Gastrocnemius medialis (tissue), 4 donors: ENCODE results near the gene AKAP7. TPM values are rescaled to one million over a fixed set of nuclear protein-coding genes. Genes with fewer than 3 reads are reported as not detected.
"Not testable (repeated sequence)": the region's sequence is repeated elsewhere in the genome, so short reads cannot be mapped to it uniquely, and the experiment has no call there.

Source experiments
- ATAC-seq, 2 donors: fragments of 150-250 bp; one replicate each; pipeline ENCODE4 v1.9.1; 2016
- DNase-seq, 2 donors: peaks; one replicate each; pipeline ENCODE4 v3.0.0-alpha.2; 2019
- H3K27ac ChIP-seq, 4 donors: fragments of 200-600 bp; sonication (generic); 1 replicate in 1 of 4; 2 replicates in 3 of 4; pipeline ENCODE4 v1.5.1; 2016 to 2018; ENCODE audit warnings: mild to moderate bottlenecking in 2 of 4, moderate library complexity in 1 of 4
- H3K27me3 ChIP-seq, 3 donors: fragments of 200-600 bp; sonication (generic) in 2 of 3; 1 replicate in 1 of 3; 2 replicates in 2 of 3; pipeline versions ENCODE4 v1.5.1 to v1.6.0; 2016 to 2019; ENCODE audit warnings: mild to moderate bottlenecking in 1 of 3, moderate library complexity in 1 of 3
- H3K36me3 ChIP-seq, 2 donors: fragments of 200-600 bp; sonication (generic) in 1 of 2; one replicate each; pipeline ENCODE4 v1.5.1; 2017 to 2018
- H3K4me1 ChIP-seq, 2 donors: fragments of 200-600 bp; sonication (generic) in 1 of 2; one replicate each; pipeline ENCODE4 v1.5.1; 2016 to 2017; ENCODE audit warnings: mild to moderate bottlenecking in 2 of 2
- H3K4me3 ChIP-seq, 4 donors: fragments of 200-600 bp; sonication (generic) in 3 of 4; 1 replicate in 1 of 4; 2 replicates in 3 of 4; pipeline ENCODE4 v1.5.1; 2016 to 2019; ENCODE audit warnings: mild to moderate bottlenecking in 2 of 4
- H3K9me3 ChIP-seq, 3 donors: fragments of 200-600 bp; sonication (generic) in 2 of 3; 1 replicate in 1 of 3; 2 replicates in 2 of 3; pipeline ENCODE4 v1.5.1; 2016 to 2019
- POLR2A ChIP-seq, 2 donors: fragments of 450-650 bp; IDR thresholded peaks; one replicate each; pipeline ENCODE4 v1.6.1; 2017; ENCODE audit warnings: antibody characterized with exemption in 2 of 2, mild to moderate bottlenecking in 2 of 2, moderate library complexity in 2 of 2
- in situ Hi-C, 4 donors: fragments of 200-750 bp; cut with MboI; loops; one replicate each; pipeline versions ENCODE4 v1.15.0 to v1.8.0; 2017; ENCODE audit warnings: low sequenced_read_pairs in 4 of 4
- intact Hi-C: fragments of 100-400 bp; cut with DNase I; formaldehyde crosslinking; loops from one replicate; pipeline ENCODE4 v1.15.1; 2023; ENCODE audit warnings: low total_unique reads
- total RNA-seq, 4 donors: library from RNA; depleted of rRNA; stranded (reverse); fragments of >200 nt; gene quantifications; one replicate each; pipeline versions ENCODE4 v1.1.0 to v1.2.3, GENCODE V29; 2016
- TF ChIP-seq, protein P1 (sequence below), 5 experiments: fragments of 450-650 bp in 3 of 5; fragments of 200-600 bp in 2 of 5; sonication (generic) in 2 of 5; IDR thresholded peaks in 4 of 5; conservative IDR thresholded peaks in 1 of 5; 1 replicate in 4 of 5; 2 replicates in 1 of 5; pipeline ENCODE4 v1.5.1; 2016 to 2019; ENCODE audit warnings: antibody characterized with exemption in 5 of 5, mild to moderate bottlenecking in 3 of 5, moderate library complexity in 3 of 5

Gene AKAP7
- total RNA-seq, 4 donors from 2014 or later: 5.2 to 14.6 (median 7.5) TPM

DNA sequence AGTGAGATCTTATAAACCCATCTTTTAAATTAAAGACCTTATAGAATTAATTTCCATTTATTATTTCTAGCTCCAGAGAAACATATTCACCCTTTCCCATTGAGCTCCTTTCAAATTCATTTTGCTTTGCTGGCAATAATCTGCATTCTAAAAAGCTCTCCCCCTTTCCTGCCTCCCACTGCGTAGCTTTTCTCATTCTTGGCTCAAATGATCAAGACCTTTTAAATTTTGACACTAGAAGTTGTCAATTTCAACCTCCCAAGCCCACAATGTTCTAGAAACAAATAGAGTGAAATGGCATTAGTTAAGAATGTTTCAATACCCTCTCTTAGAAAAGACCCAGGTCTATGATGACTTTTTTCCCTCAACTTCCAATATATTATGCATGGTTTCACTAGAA is 186.9 kb downstream of the AKAP7 start:
- H3K27ac ChIP-seq: no peak overlapping the region
- no peaks in the 10 kb centered on the region for H3K27me3 ChIP-seq
- TF ChIP-seq, protein P1, sequence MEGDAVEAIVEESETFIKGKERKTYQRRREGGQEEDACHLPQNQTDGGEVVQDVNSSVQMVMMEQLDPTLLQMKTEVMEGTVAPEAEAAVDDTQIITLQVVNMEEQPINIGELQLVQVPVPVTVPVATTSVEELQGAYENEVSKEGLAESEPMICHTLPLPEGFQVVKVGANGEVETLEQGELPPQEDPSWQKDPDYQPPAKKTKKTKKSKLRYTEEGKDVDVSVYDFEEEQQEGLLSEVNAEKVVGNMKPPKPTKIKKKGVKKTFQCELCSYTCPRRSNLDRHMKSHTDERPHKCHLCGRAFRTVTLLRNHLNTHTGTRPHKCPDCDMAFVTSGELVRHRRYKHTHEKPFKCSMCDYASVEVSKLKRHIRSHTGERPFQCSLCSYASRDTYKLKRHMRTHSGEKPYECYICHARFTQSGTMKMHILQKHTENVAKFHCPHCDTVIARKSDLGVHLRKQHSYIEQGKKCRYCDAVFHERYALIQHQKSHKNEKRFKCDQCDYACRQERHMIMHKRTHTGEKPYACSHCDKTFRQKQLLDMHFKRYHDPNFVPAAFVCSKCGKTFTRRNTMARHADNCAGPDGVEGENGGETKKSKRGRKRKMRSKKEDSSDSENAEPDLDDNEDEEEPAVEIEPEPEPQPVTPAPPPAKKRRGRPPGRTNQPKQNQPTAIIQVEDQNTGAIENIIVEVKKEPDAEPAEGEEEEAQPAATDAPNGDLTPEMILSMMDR (IDR thresholded peaks at IDR 0.05 in 4 of 5, conservative IDR thresholded peaks at IDR 0.05 in 1 of 5): no peak
- TF ChIP-seq POLR2A (IDR thresholded peaks at IDR 0.05): no peak
- H3K4me3 ChIP-seq: no peak overlapping the region
- H3K36me3 ChIP-seq: no peaks in the 10 kb centered on the region
- H3K9me3 ChIP-seq: no peaks in the 10 kb centered on the region
- DNase-seq (no peak), ATAC-seq (no peak)
- in situ Hi-C loops: no loop called here
- no peaks in the 10 kb centered on the region for H3K4me1 ChIP-seq
- intact Hi-C loops: no loop called here

GRCh38 chr6:131325669-131326068 is 190.4 kb downstream of the AKAP7 start:
- in situ Hi-C loops, H3K27ac ChIP-seq, intact Hi-C loops, H3K36me3 ChIP-seq, H3K9me3 ChIP-seq, H3K4me1 ChIP-seq, H3K4me3 ChIP-seq, ATAC-seq, DNase-seq, H3K27me3 ChIP-seq: not testable (repeated sequence)

DNA sequence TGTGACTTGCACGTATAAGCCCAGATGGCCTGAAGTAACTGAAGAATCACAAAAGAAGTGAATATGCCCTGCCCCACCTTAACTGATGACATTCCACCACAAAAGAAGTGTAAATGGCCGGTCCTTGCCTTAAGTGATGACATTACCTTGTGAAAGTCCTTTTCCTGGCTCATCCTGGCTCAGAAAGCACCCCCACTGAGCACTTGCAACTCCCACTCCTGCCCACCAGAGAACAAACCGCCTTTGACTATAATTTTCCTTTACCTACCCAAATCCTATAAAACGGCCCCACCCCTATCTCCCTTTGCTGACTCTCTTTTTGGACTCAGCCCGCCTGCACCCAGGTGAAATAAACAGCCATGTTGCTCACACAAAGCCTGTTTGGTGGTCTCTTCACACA is 193.5 kb downstream of the AKAP7 start:
- ATAC-seq, H3K9me3 ChIP-seq, DNase-seq, intact Hi-C loops, H3K36me3 ChIP-seq, H3K4me1 ChIP-seq, in situ Hi-C loops, H3K27ac ChIP-seq, H3K27me3 ChIP-seq, H3K4me3 ChIP-seq: not testable (repeated sequence)

- in situ Hi-C loops (no loop called here), intact Hi-C loops (no loop called here)
- Histone ChIP-seq H3K36me3 (no peaks in the 10 kb centered on the region), H3K27me3 (no peaks in the 10 kb centered on the region), H3K4me1 (no peaks in the 10 kb centered on the region), H3K4me3 (no peak overlapping the region), H3K27ac (no peak overlapping the region), H3K9me3 (no peaks in the 10 kb centered on the region)
- TF ChIP-seq, protein P1 (IDR thresholded peaks at IDR 0.05 in 4 of 5, conservative IDR thresholded peaks at IDR 0.05 in 1 of 5): no peak
- no peak for ATAC-seq
- DNase-seq: no peak
These were observed 195.9 kb downstream of the AKAP7 start for GRCh38 chr6:131331151-131331550.

GRCh38 chr6:131331873-131332781 is 196.9 kb downstream of the AKAP7 start:
- ATAC-seq: no peak
- intact Hi-C loops (no loop called here), in situ Hi-C loops (no loop called here)
- H3K27ac ChIP-seq: no peak overlapping the region
- H3K36me3 ChIP-seq: no peaks in the 10 kb centered on the region
- H3K27me3 ChIP-seq: no peaks in the 10 kb centered on the region
- H3K4me3 ChIP-seq: no peak overlapping the region
- DNase-seq: no peak
- H3K4me1 ChIP-seq: no peaks in the 10 kb centered on the region
- TF ChIP-seq, protein P1 (IDR thresholded peaks at IDR 0.05 in 4 of 5, conservative IDR thresholded peaks at IDR 0.05 in 1 of 5): no peak
- no peak for TF ChIP-seq POLR2A (IDR thresholded peaks at IDR 0.05)
- no peaks in the 10 kb centered on the region for H3K9me3 ChIP-seq

Other genes with a start within 250 kb of the AKAP7 start
- gene EPB41L2, start 72.2 kb upstream of the AKAP7 start, total RNA-seq: 10 to 100 TPM; 11.6 to 24.0 (median 14.6) TPM